HepG2 (cell line): Measurements from ENCODE around the gene SHC1. TPM values are rescaled to one million over a fixed set of nuclear protein-coding genes. Genes with fewer than 3 reads are reported as not detected.
A peak's percentile ranks its signal among the peaks of the same experiment; 100 is the strongest.

Source experiments
- ARID3A ChIP-seq: IDR thresholded peaks from 2 replicates; pipeline ENCODE4 v1.6.1; 2012; ENCODE audit warnings: low read depth, low read length, improper control_type of control experiment
- CBX2 ChIP-seq, 2 experiments: fragments of 200-600 bp in 1 of 2; sonication (generic); formaldehyde crosslinking in 1 of 2; IDR thresholded peaks; 2 replicates each; pipeline versions ENCODE4 v1.7.0 to v1.8.1; 2018 to 2022; ENCODE audit warnings: low read depth in 2 of 2, low read length in 1 of 2, mild to moderate bottlenecking in 1 of 2, missing genetic modification reagents in 1 of 2
- CERS6 ChIP-seq: sonication (generic); formaldehyde crosslinking; IDR thresholded peaks from 2 replicates; pipeline ENCODE4 v1.5.0; 2020; ENCODE audit warnings: missing genetic modification reagents
- CTCF ChIP-seq: sonication (generic); formaldehyde crosslinking; IDR thresholded peaks from 2 replicates; pipeline ENCODE4 v1.5.0; 2020; ENCODE audit warnings: mild to moderate bottlenecking, missing genetic modification reagents, moderate library complexity
- FOXK1 ChIP-seq: sonication (generic); formaldehyde crosslinking; IDR thresholded peaks from 2 replicates; pipeline ENCODE4 v1.4.0; 2020; ENCODE audit warnings: low read depth, missing genetic modification reagents, borderline replicate concordance
- FOXP4 ChIP-seq: sonication (generic); formaldehyde crosslinking; IDR thresholded peaks from 2 replicates; pipeline ENCODE4 v1.4.0; 2020; ENCODE audit warnings: missing genetic modification reagents
- MEIS1 ChIP-seq: sonication (generic); formaldehyde crosslinking; IDR thresholded peaks from 2 replicates; pipeline ENCODE4 v1.9.0; 2021; ENCODE audit warnings: mild to moderate bottlenecking, missing genetic modification reagents, moderate library complexity, borderline replicate concordance
- SIX1 ChIP-seq: sonication (generic); formaldehyde crosslinking; IDR thresholded peaks from 2 replicates; pipeline ENCODE4 v1.4.0; 2020; ENCODE audit warnings: missing genetic modification reagents, borderline replicate concordance
- SKIL ChIP-seq: sonication (generic); formaldehyde crosslinking; IDR thresholded peaks from 2 replicates; pipeline ENCODE4 v1.8.0; 2022; ENCODE audit warnings: missing genetic modification reagents, mild to moderate bottlenecking, moderate library complexity, borderline replicate concordance
- SP140L ChIP-seq: sonication (generic); formaldehyde crosslinking; IDR thresholded peaks from 2 replicates; pipeline ENCODE4 v1.4.0; 2020; ENCODE audit warnings: missing genetic modification reagents, borderline replicate concordance
- TEAD2 ChIP-seq: sonication (generic); formaldehyde crosslinking; IDR thresholded peaks from 2 replicates; pipeline ENCODE4 v1.9.0; 2021; ENCODE audit warnings: missing genetic modification reagents
- THAP7 ChIP-seq: sonication (generic); formaldehyde crosslinking; IDR thresholded peaks from 2 replicates; pipeline ENCODE4 v1.8.1; 2023; ENCODE audit warnings: mild to moderate bottlenecking, missing genetic modification reagents
- TRIM22 ChIP-seq: fragments of 450-650 bp; IDR thresholded peaks from 2 replicates; pipeline ENCODE4 v1.6.1; 2017
- ZNF160 ChIP-seq: sonication (generic); formaldehyde crosslinking; IDR thresholded peaks from 2 replicates; pipeline ENCODE4 v1.8.0; 2022; ENCODE audit warnings: mild to moderate bottlenecking, inconsistent platforms, missing genetic modification reagents
- ZNF333 ChIP-seq: sonication (generic); formaldehyde crosslinking; IDR thresholded peaks from 2 replicates; pipeline ENCODE4 v1.4.0; 2020; ENCODE audit warnings: mild to moderate bottlenecking, missing genetic modification reagents, borderline replicate concordance
- ZNF572 ChIP-seq: sonication (generic); formaldehyde crosslinking; IDR thresholded peaks from 2 replicates; pipeline ENCODE4 v1.5.1; 2020; ENCODE audit warnings: mild to moderate bottlenecking, missing genetic modification reagents
- polyA plus RNA-seq, 8 experiments: library from polyadenylated mRNA; depleted of rRNA in 3 of 8; stranded (reverse) in 7 of 8; unstranded in 1 of 8; fragments of >200 nt; fragmentation: Illumina TruSeq in 4 of 8; extraction: Trizol in 4 of 8; gene quantifications; 2 replicates each; pipeline versions ENCODE4 v1.2.1 to v1.2.3, GENCODE V29; 2011 to 2016; ENCODE audit warnings: low read depth in 4 of 8, missing spikeins in 1 of 8, mixed read lengths in 1 of 8; ENCODE audit not compliant: insufficient read depth in 1 of 8
- total RNA-seq, 5 experiments: library from RNA; depleted of rRNA; stranded (reverse); fragments of >200 nt; fragmentation: Illumina TruSeq; extraction: Trizol; gene quantifications; 2 replicates each; pipeline ENCODE4 v1.2.3, GENCODE V29; 2016; ENCODE audit warnings: low read depth in 1 of 5

Gene SHC1
- total and polyA plus RNA-seq, 2 of the 13 experiments (the other 11 are each of a cell fraction or from before 2014, with no cell fraction given), result 52.0 to 137 TPM

GRCh38 chr1:154936555-154937084, 33.9 kb downstream of the SHC1 start, which contains the start of gene PMVK (continued):
- TF ChIP-seq CERS6 (CRISPR knock-in tag), result peak; percentile 92
- 0 out of 2 replicates have a peak, but pooled peaks have one; percentile 88 for TF ChIP-seq ZNF333
- TF ChIP-seq FOXK1, result peak; percentile 69; the same call in 1 of the 2 replicates
- TF ChIP-seq ZNF572 (CRISPR knock-in tag), result 0 out of 2 replicates have a peak, but pooled peaks have one; percentile 75
- peak; percentile 45; the same call in 1 of the 2 replicates for TF ChIP-seq SIX1 (CRISPR knock-in tag)
- TF ChIP-seq SP140L (CRISPR knock-in tag), result peak; percentile 97; the same call in 1 of the 2 replicates
- TF ChIP-seq ZNF160 (CRISPR knock-in tag), result peak; percentile 97; the same call in 1 of the 2 replicates
- TF ChIP-seq THAP7, result peak; percentile 98; the same call in 1 of the 2 replicates
- no peak for TF ChIP-seq TRIM22
- no peak for TF ChIP-seq CBX2 (IDR thresholded peaks at IDR 0.05; ENCODE audit: low read depth, low read length)
- no peak for TF ChIP-seq CBX2 (CRISPR knock-in tag; IDR thresholded peaks at IDR 0.05; ENCODE audit: low read depth)
- peak; percentile 99 for TF ChIP-seq MEIS1
- TF ChIP-seq CTCF (CRISPR knock-in tag), result peak; percentile 96
- TF ChIP-seq SKIL (CRISPR knock-in tag), result peak; percentile 90
- peak; percentile 95 for TF ChIP-seq TEAD2 (CRISPR knock-in tag)
- TF ChIP-seq ARID3A, result no peak; the same call in 1 of the 2 replicates
- TF ChIP-seq FOXP4 (CRISPR knock-in tag), result peak; percentile 78
